Posterior vena cava (tissue), 2 donors: ENCODE data around the gene DIPK1A. TPM values are rescaled to one million over a fixed set of nuclear protein-coding genes. Genes with fewer than 3 reads are reported as not detected.

Experiments used
- DNase-seq: peaks from one replicate; pipeline ENCODE4 v3.0.0-alpha.2; 2020; ENCODE audit warnings: low spot score
- intact Hi-C, 2 donors: fragments of 100-400 bp; cut with DNase I; formaldehyde crosslinking; loops; one replicate each; pipeline versions ENCODE4 v1.14.1 to v1.14.2; 2022 to 2023
- total RNA-seq, 2 donors: library from RNA; stranded (reverse); fragmentation: NEBNext Ultra II Directional; extraction: Animal tissue kit (Norgen Biotek cat#: 25700); gene quantifications; one replicate each; pipeline ENCODE4 v1.2.1, GENCODE V29; 2021
- donor health status: DM: yes; HTN: yes; CAD: no.
- donor health status: DM: yes; HTN: yes; CAD: no.

The DIPK1A gene
- total RNA-seq, 2 donors from 2014 or later = 18.6 to 25.9 TPM

- DNase-seq = no peak
- intact Hi-C loops = loop anchor here in 1 of 2 donors (5.0 to 10.0 kb wide), 2 partner anchors 110 to 137 kb away; partner anchors contain the start of gene DIPK1A
These were observed 106.0 kb downstream of the DIPK1A start for GRCh38 chr1:92855236-92855635.

GRCh38 chr1:92854101-92854785 is 107.0 kb downstream of the DIPK1A start:
- intact Hi-C loops = loop anchor here in 1 of 2 donors (10.0 kb wide), 1 partner anchor 111 kb away; the partner anchor contains the start of gene DIPK1A
- no peak for DNase-seq

DNA sequence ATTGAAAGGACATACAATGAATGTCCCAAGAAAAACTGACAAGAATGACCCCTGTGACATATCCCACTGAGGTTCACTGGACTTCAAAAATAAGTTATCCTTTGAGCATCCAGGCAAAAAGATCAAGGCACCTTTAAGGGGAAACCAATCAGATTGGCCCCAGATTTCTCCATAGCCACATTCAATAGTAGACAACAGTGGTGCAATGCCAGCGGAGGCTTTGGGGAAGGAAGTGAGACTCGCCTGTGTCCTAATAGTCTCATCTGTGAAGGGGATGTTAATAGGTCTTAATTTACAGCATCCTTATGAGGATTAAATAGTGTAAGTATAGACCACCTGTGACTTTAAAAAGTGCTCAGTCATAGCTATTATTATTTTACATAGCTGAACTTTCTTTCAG is 108.0 kb downstream of the DIPK1A start:
- DNase-seq = no peak
- intact Hi-C loops = loop anchor here in 1 of 2 donors (10.0 kb wide), 1 partner anchor 112 kb away; the partner anchor contains the start of gene DIPK1A

- intact Hi-C loops = loop anchor here in 1 of 2 donors (10.0 kb wide), 1 partner anchor 113 kb away; the partner anchor contains the start of gene DIPK1A
- no peak for DNase-seq
These were observed 109.5 kb downstream of the DIPK1A start for GRCh38 chr1:92851729-92852128.

DNA sequence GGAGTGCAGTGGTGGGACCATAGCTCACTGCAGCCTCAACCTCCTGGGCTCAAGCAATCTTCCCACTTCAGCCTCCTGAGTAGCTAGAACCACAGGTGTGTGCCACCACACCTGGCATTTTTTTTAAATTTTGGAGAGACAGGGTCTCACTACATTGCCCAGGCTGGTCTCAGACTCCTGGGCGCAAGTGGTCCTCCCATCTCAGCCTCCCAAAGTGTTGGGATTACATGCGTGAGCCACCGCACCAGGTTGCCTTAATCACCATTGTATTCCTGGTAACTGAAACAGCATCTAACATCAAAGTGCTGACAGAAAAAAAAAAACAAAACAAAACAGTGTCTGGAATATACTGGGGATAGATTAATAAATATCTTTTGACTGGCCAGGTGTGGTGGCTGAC is 111.2 kb downstream of the DIPK1A start:
- intact Hi-C loops = loop anchor here in 1 of 2 donors (10.0 kb wide), 1 partner anchor 115 kb away; the partner anchor contains the start of gene DIPK1A
- DNase-seq = no peak

- intact Hi-C loops = no loop called here
- no peak for DNase-seq
These were observed 113.1 kb downstream of the DIPK1A start for GRCh38 chr1:92848201-92848600.

- intact Hi-C loops = no loop called here
- no peak for DNase-seq
These were observed 115.4 kb downstream of the DIPK1A start for GRCh38 chr1:92845908-92846307.

GRCh38 chr1:92844439-92844838 is 116.8 kb downstream of the DIPK1A start:
- intact Hi-C loops = no loop called here
- DNase-seq = no peak

DNA sequence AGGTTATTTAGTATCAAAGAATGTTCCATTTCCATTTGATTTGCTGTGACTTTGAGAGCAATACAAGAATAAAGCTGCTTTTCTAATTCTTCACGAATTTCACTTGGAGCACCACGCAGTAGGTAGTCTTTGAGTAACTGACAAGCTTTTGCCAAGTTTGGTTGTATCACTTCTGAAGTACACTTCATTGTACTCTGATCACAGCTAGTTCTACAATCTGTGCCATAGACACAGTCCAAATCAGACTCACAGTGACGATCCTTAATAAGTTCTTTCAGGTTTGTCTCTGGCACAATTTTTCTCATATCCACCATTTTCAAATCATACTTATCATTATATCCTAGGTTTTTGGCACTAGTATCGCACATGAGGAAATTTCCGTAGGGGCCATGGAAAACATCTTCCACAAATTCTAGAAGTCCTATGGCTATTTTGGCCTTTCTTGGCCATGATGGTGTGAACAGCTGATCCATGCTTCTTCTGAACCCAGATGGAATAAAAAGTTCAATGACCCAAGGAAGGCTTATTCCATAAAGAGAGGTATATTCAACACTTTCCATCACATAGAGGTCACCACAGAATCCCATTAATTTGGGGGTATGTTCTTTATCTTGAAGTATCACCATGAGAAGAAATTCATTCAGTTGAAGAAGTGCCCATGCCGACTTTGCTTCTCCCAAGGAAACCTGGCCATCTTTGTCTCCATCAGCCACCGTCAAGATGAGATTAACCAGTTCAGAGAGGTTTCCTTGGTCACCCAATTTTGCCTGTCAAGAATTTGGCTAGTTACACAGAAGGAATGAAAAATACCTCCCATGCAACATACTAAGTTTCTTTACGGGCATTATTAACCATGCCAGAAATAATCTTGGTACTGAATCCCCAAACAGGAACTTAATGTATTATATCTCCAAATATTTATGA is 117.6 kb downstream of the DIPK1A start:
- intact Hi-C loops = no loop called here
- no peak for DNase-seq

GRCh38 chr1:92843046-92843423 is 118.2 kb downstream of the DIPK1A start:
- intact Hi-C loops = no loop called here
- DNase-seq = no peak

DNA sequence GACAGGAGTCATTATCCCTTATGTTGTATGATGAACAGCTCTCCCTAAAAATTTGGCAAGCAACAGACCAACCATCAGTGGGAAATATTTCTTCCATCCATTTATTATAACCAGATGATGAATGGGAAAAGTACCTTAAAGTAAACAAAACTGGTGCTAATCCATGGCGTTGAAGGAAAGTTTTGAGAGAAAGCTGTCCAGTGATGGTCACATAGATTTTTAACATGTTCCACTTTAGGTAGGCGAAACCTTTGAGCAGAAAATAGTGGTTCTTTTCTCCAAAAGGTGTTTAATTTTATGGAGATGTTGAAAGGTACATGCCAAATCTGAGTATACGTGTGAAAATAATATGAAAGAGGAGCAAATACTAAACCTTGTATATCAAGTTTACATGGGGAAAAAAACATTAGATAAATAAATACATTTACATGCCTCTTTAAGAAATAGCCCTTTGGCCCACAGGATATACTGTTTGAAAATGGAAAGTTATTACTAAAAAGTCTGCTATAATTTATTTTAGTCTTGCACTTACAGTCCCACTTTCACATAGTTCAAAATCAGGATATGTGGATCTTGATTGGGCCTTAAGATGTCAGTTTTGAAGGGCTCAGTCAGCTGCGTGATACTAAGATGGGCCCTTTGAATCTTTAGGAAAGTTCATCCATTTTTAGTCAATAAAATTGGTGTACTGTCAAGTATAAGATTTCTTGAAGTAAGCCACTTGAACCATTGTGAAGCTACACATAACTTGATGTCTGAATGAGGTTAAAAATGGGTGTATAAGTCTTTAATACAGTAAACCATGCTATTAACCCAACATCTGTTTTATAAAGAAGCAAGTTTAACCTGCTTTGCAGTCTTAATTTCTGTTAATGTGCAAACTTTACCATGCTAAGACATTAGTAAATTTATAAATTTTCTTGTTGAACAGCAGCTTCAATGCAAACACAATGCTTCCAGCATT is 118.9 kb downstream of the DIPK1A start:
- no peak for DNase-seq
- intact Hi-C loops = no loop called here

- intact Hi-C loops = no loop called here
- DNase-seq = no peak
These were observed 120.7 kb downstream of the DIPK1A start for GRCh38 chr1:92840600-92840999.

- intact Hi-C loops = loop anchor here in 1 of 2 donors (10.0 kb wide), 1 partner anchor 205 kb away; no protein-coding TSS in a partner anchor
- DNase-seq = no peak
These were observed 121.8 kb downstream of the DIPK1A start for GRCh38 chr1:92839442-92839841.

- intact Hi-C loops = loop anchor here in 1 of 2 donors (10.0 kb wide), 1 partner anchor 204 kb away; no protein-coding TSS in a partner anchor
- DNase-seq = no peak
These were observed 122.7 kb downstream of the DIPK1A start for GRCh38 chr1:92838519-92838918.

- no peak for DNase-seq
- intact Hi-C loops = loop anchor here in 1 of 2 donors (10.0 kb wide), 1 partner anchor 202 kb away; no protein-coding TSS in a partner anchor
These were observed 124.2 kb downstream of the DIPK1A start for GRCh38 chr1:92837062-92837461.

GRCh38 chr1:92834617-92835016 is 126.6 kb downstream of the DIPK1A start:
- intact Hi-C loops = loop anchor here in 1 of 2 donors (10.0 kb wide), 1 partner anchor 200 kb away; no protein-coding TSS in a partner anchor
- DNase-seq = no peak

DNA sequence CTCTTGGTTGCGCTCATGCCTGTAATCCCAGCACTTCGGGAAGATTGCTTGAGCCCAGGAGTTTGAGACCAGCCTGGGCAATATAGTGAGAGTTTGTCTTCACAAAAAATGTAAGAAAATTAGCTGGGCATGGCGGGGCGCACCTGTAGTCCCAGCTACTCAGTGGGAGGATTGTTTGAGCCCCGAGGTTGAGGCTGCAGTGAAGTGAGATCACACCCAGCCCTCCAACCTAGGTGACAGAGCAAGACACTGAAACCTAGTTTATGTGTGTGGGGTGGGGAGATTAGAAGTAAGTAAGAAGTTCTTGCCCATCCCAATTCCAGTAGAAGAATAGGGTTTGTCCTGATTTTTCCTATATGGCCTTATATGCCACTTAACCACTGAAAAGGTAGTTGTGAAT is 127.4 kb downstream of the DIPK1A start:
- intact Hi-C loops = loop anchor here in 1 of 2 donors (10.0 kb wide), 1 partner anchor 199 kb away; no protein-coding TSS in a partner anchor
- DNase-seq = no peak

DNA sequence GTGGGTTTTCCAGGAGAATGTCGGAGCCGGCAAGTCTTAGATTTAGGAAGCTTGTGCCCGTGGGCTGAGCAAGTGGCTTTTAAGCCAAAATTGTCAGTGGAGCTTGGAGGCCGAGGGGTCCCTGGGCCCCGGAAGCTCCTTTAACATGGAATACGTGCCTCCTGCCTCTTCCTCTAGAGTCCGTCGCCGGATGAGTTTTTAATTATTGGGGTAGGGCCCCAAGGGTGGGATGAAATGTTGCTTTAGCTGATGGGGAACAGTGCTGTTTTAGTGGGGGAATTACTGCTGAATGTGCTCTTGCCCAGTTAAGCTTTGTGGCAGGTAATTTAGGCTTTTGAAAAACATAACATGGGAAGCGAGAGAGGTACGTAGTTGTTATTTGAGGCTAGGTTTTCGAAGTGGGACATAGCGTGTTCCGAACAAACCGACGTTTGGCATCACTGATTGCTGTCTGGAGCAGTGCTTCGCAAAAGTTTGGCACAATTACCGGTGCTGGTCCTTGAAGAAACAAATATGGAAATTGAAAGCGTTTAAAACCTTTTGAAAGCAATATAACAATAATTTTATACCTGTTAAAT is 128.6 kb downstream of the DIPK1A start:
- no peak for DNase-seq
- intact Hi-C loops = loop anchor here in 1 of 2 donors (10.0 kb wide), 1 partner anchor 198 kb away; no protein-coding TSS in a partner anchor
